Type B pancreatic cell (in vitro differentiated cells): ENCODE data around the gene CYP1A2. TPM values are rescaled to one million over a fixed set of nuclear protein-coding genes. Genes with fewer than 3 reads are reported as not detected.

Source experiments
- DNase-seq: peaks from one replicate; pipeline ENCODE4 v3.0.0; 2021; ENCODE audit warnings: mixed read lengths; ENCODE audit not compliant: unreplicated experiment; ENCODE audit errors: extremely low spot score
- H3K27ac Mint-ChIP-seq: 2 replicates; pipeline ENCODE4 v1.8.0; 2021; ENCODE audit warnings: mild to moderate bottlenecking, mixed read lengths
- H3K27me3 Mint-ChIP-seq: 2 replicates; pipeline ENCODE4 v1.8.0; 2021; ENCODE audit warnings: mixed read lengths
- H3K36me3 Mint-ChIP-seq: 2 replicates; pipeline ENCODE4 v1.8.0; 2021; ENCODE audit warnings: mixed read lengths
- H3K4me1 Mint-ChIP-seq: one replicate; pipeline ENCODE4 v1.8.0; 2021; ENCODE audit warnings: mixed read lengths; ENCODE audit not compliant: unreplicated experiment
- H3K4me3 Mint-ChIP-seq: 2 replicates; pipeline ENCODE4 v1.8.0; 2021; ENCODE audit warnings: mild to moderate bottlenecking, mixed read lengths
- H3K9me3 Mint-ChIP-seq: 2 replicates; pipeline ENCODE4 v1.8.0; 2021; ENCODE audit warnings: mixed read lengths
- total RNA-seq: library from RNA; stranded (reverse); gene quantifications from 2 replicates; pipeline ENCODE4 v1.2.1, GENCODE V29; 2021; ENCODE audit warnings: low replicate concordance
- TF ChIP-seq, protein P1 (sequence below): fragments of 200-600 bp; sonication (generic); conservative IDR thresholded peaks from 2 replicates; pipeline ENCODE4 v1.5.0; 2021; ENCODE audit warnings: antibody characterized with exemption, mild to moderate bottlenecking

The CYP1A2 gene
- total RNA-seq, 1 donor from 2014 or later, result not detected

DNA sequence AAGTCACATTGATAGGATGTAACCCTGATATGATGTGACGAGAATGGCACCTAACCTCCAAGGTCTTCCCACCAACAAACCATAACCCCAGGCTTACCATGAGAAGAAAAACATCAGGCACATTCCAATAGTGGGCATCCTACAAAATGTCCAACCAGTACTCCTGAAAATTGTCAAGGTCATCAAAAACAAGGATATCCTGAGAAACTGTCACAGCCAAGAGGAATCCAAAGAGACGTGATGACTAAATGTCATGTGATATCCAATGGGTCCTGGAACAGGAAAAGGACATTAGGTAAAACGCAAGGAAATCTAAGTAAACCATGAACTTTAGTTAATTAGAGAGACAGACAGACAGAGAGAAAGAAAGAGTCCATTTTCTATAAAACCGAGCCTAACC lies 2.3 kb upstream of the CYP1A2 start:
- H3K9me3 Mint-ChIP-seq, result peaks cover 4% of the 10 kb centered on the region
- H3K4me1 Mint-ChIP-seq, result peaks cover under 1% of the 10 kb centered on the region
- no peak overlapping the region for H3K27ac Mint-ChIP-seq
- no peaks in the 10 kb centered on the region for H3K36me3 Mint-ChIP-seq
- H3K27me3 Mint-ChIP-seq, result no peaks in the 10 kb centered on the region
- no peak for DNase-seq
- H3K4me3 Mint-ChIP-seq, result no peak overlapping the region
- TF ChIP-seq, protein P1, sequence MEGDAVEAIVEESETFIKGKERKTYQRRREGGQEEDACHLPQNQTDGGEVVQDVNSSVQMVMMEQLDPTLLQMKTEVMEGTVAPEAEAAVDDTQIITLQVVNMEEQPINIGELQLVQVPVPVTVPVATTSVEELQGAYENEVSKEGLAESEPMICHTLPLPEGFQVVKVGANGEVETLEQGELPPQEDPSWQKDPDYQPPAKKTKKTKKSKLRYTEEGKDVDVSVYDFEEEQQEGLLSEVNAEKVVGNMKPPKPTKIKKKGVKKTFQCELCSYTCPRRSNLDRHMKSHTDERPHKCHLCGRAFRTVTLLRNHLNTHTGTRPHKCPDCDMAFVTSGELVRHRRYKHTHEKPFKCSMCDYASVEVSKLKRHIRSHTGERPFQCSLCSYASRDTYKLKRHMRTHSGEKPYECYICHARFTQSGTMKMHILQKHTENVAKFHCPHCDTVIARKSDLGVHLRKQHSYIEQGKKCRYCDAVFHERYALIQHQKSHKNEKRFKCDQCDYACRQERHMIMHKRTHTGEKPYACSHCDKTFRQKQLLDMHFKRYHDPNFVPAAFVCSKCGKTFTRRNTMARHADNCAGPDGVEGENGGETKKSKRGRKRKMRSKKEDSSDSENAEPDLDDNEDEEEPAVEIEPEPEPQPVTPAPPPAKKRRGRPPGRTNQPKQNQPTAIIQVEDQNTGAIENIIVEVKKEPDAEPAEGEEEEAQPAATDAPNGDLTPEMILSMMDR, result no peak

DNA sequence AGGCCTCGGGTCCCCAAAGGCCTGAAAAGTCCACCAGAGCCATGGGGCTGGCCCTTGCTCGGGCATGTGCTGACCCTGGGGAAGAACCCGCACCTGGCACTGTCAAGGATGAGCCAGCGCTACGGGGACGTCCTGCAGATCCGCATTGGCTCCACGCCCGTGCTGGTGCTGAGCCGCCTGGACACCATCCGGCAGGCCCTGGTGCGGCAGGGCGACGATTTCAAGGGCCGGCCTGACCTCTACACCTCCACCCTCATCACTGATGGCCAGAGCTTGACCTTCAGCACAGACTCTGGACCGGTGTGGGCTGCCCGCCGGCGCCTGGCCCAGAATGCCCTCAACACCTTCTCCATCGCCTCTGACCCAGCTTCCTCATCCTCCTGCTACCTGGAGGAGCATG lies 1.2 kb downstream of the CYP1A2 start:
- no peak overlapping the region for H3K4me3 Mint-ChIP-seq
- H3K36me3 Mint-ChIP-seq, result no peaks in the 10 kb centered on the region
- no peak for DNase-seq
- TF ChIP-seq, protein P1, result no peak
- no peak overlapping the region for H3K27ac Mint-ChIP-seq
- no peaks in the 10 kb centered on the region for H3K9me3 Mint-ChIP-seq
- H3K27me3 Mint-ChIP-seq, result no peaks in the 10 kb centered on the region
- H3K4me1 Mint-ChIP-seq, result peaks cover 11% of the 10 kb centered on the region

DNA sequence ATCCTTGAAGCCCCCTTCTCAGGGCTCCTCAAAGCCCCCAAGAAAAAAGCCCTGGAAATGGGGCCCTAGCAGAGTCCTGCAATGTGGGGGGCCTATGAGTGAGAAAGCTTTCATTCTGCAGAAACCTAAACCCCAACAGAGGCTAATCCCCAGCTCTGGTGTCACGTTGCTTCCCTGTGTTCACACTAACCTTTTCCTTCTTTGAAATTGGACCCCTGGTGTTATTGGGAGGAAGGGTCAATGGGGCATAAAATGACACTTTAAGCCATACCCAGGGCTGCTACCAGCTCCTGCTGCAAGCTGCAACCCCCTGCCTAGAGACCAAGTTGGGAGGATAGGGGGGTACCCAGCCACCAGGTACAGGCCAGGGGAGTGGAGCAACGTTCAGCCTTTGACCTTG lies 2.1 kb downstream of the CYP1A2 start:
- TF ChIP-seq, protein P1, result no peak
- Mint-ChIP-seq H3K9me3 (no peaks in the 10 kb centered on the region), H3K27me3 (no peaks in the 10 kb centered on the region), H3K4me1 (peaks cover 11% of the 10 kb centered on the region), H3K4me3 (no peak overlapping the region), H3K36me3 (no peaks in the 10 kb centered on the region), H3K27ac (no peak overlapping the region)
- no peak for DNase-seq

DNA sequence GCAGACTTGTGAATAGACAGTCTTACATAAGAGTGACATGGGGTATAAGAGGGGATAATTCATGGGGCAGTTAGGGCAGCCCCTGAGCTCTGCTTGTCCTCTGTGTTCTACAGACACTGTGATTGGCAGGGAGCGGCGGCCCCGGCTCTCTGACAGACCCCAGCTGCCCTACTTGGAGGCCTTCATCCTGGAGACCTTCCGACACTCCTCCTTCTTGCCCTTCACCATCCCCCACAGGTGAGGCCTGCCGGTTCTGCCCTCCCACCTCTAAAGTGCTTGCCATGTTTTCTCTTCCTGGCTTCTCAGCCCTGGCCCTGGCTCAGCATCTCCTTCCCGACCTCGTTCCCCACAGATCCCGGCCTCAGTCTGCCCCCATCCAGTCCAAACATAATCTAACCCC lies 3.4 kb downstream of the CYP1A2 start:
- Mint-ChIP-seq H3K4me1 (peaks cover 11% of the 10 kb centered on the region), H3K27me3 (no peaks in the 10 kb centered on the region), H3K9me3 (no peaks in the 10 kb centered on the region), H3K4me3 (no peak overlapping the region), H3K36me3 (no peaks in the 10 kb centered on the region), H3K27ac (peak overlapping the region; percentile 91)
- DNase-seq, result no peak
- TF ChIP-seq, protein P1, result no peak

DNA sequence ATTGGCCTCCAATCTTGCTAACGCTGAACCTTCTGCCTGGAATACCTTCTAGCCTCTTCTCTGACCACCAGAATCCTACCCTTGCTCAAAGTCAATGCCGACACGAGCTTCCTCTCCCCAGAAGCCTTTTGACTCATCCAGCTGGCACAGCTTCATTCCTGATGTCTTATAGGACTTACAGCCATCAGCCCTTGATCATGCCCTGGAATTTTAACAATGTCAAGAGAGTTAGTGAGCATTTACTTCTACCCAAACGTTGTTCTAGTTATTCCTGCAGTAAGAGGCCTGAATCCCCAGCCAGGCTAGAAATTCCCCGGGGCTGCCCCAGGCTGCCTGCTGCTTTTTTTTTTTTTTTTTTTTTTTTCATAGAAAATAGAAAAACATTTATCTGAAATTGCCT lies 3.9 kb downstream of the CYP1A2 start:
- H3K4me3 Mint-ChIP-seq, result peak overlapping the region; percentile 53

More for the DNA sequence above, 3.9 kb downstream of the CYP1A2 start:
- no peaks in the 10 kb centered on the region for H3K9me3 Mint-ChIP-seq
- peak overlapping the region; percentile 91 for H3K27ac Mint-ChIP-seq
- no peak for DNase-seq
- H3K4me1 Mint-ChIP-seq, result peaks cover 11% of the 10 kb centered on the region
- H3K36me3 Mint-ChIP-seq, result no peaks in the 10 kb centered on the region
- TF ChIP-seq, protein P1, result no peak
- H3K27me3 Mint-ChIP-seq, result no peaks in the 10 kb centered on the region
